Hair follicular keratinocyte (primary cell): ENCODE measurements around the gene GBF1. TPM values are rescaled to one million over a fixed set of nuclear protein-coding genes. Genes with fewer than 3 reads are reported as not detected.

Source experiments
- total RNA-seq: library from RNA; depleted of rRNA; stranded (reverse); fragments of >200 nt; gene quantifications from 2 replicates; pipeline ENCODE4 v1.2.3, GENCODE V29; 2015

The GBF1 gene
- 33.9 and 37.8 TPM in 2 replicates for total RNA-seq

DNA sequence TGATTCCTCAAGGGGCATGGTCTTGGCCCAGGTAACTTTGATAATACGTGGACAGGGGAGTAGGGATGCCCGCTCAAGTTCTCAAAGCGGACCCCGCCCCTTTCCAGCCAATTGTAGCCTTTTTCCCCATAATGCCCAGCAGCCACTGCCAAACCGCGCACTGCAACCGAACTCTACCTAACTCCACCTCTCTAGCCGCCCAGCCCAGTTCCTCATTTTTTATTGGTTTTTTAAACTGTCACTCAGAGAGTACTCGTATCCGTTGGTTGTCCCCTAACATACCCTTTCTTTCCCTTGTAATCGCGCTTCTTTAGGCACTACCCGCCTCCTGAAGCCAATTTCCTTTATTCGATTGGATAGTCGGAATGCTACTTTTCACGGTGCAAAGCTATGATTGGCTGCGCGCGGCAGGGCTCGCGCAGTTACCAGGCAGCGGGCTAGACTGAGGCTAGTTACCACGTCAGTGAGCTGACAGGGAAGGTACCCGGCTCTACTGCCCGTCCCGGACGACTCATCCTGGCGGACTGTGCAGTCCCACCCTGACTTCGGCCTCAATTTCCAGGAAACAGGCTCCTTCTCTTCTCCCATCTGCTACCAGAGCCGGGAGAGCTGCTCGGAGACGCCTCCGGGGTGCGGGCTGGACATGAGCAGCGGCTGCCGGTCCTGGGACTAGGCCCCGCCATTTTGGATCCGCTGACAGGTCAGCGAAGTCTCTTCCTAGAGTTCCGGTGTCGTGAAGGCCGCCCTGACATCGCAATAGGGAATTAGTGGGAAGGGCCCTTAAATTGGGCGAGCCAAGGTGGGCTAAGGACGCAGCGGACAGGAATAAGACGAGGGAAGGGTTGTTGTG, at the start of gene GBF1:
TSS of gene GBF1 (plus strand) at position 451 of the 850 bp plus-strand sequence. CDS start 13,407 bp downstream, outside the sequence.

DNA sequence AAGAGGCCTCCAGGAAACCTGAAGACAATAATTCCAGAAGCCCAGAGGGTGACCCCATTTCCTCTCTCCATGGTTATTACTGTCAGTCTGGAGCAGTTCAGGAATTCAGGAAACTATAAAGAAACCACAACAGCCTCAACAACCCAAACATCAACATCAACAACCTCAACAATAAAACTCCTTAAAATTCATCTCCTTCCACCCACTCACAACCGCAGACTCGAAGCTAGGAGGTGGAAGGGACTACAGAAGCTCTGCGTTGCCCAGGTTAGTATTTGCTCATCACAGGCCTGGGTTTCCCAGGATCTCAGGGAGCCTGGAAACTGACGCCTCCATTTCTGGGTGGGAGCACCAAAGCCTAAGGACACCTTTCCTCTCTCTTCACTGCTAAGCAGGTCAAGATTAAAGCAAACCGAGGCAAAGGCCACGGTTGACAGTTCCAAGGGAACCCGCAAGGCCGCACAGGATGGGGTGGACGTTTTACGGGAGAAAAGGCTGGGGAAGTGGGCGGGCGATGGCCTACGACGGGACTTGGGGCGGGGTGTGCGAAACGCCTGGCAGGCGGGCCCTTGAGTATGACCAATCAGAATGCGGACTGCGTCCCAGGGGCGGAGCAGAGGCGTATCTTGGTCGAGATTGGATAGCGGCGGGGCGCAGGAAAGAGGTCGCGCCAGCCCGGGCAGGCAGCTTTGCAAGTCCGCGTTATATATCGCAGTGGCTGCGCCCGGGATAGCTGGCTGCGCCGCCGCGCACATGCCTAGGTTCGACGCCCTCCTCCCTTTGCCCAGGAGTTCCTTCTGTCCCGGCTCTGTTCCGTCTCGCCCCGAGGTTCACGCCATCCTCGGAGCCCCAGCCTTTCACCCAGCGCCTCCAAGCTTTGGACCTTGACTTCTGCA, 19.4 kb upstream of the GBF1 start, which contains the start of gene ELOVL3:
TSS of gene ELOVL3 (plus strand) at position 654 of the 896 bp plus-strand sequence. CDS start 250 bp downstream, outside the sequence.

DNA sequence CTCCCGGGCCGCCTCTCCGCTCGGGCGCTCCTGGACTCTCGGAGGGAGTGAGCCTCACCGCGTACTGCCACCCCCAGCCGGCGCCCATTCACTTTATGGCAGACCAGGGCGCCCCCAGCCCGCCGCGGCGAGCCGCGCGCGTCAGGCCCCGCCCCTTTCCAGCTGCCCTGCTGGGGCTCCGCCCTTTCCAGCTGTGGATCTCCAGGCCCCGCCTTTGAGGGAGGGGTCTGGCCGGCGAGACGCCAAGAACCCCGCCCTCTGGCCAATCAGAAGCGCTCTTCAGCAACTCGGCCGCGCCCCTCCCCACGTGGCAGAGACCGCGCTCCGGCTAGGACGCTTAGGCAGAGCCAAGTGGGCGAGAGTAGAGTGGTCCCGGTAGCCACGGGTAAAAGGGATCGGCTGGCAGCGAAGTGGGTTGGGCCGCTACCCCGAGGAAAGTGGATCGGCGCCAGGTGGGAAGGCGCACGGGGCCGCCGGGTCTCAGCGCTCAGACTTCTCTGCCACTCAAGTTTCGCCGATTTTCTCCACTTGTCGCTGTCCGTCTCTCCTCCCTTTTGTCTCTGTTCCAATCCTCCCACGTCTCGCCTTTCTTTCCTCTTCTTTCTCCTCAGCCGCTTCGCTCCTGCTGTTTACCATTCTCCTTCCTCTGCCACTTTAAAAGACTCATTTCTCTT, 3.8 kb upstream of the GBF1 start, which contains the start of gene PITX3:
TSS of gene PITX3 (minus strand) at position 69 of the 674 bp plus-strand sequence. CDS start 9,432 bp downstream, outside the sequence.

GRCh38 chr10:102395400-102396316, 150.3 kb downstream of the GBF1 start, which contains the start of gene NFKB2:
Gene NFKB2, plus strand, starts transcription at chr10:102395705. Its CDS starts 255 bp downstream, at chr10:102395960.

DNA sequence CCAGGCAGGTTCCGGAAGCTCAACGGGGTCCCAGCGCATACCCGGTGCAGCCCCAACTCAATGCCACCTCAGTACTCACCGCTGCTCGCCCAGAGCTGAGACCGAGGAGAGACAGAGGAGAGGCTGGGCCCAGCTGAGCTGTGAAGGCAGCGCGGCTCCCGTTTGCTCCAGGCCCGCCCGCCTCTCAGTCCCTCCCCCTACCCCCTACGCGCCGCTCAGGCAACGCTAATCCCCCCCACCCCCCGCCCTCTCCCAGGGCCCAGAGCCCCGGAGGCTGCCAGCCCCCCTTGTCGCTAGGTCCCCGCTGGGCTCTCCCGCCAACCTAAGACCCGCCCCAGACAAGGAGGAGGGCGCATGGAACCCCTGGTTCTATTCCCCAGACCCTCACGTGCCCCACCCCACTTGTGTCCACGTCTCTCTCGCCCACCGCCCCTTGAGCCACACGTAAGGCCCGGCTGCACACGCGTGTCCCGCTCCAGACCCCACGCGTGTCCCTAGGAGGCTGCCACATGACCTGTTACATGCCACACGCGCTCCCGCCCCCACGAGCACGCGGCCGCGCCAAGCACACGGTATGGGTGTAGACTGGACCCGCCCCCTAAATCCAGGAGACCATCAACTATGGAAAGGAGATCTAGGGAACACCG, 173.4 kb downstream of the GBF1 start, which contains the start of gene PSD:
TSS of gene PSD (minus strand) at position 164 of the 647 bp plus-strand sequence. CDS start 1,747 bp downstream, outside the sequence.

DNA sequence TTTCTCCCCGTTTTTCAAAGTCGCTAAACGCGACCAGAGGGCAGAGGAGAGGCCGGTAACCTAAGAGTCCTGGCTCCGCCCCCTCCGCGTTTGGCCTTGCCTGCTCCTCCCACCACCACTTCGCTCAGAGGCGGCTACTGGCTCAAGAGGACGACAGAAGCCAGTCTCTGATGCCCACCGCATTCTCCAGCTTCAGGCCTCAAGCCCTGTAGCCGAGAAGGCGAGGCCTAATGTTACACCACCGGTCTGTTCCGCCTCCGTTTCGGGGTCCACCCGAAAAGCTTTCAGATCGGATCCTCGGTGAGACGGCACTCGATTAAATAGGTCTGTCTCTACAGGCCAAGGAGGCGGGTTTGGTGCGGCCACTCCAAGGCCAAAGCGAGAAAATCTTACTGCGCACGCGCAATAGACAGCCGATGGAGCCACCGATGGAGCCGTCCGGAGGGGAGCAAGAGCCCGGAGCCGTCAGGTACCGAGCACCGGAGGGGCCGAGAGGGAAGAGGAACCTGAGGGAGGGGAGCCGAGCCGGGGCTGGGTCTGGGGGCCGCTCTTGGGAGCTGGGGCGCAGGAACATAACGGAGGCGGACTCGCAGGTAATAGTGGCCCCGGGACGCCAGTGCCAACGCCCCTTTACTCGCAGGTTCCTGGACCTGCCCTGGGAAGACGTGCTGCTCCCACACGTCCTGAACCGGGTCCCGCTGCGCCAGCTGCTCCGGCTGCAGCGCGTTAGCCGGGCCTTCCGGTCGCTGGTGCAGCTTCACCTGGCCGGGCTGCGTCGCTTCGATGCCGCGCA, 175.6 kb downstream of the GBF1 start, which contains the start of gene FBXL15:
TSS of gene FBXL15 (plus strand) at position 123 of the 793 bp plus-strand sequence. CDS start at position 417, 294 bp downstream.

Other genes with a start within 250 kb of the GBF1 start
- 6.3 and 8.4 TPM in 2 replicates for gene ARMH3, start 189.4 kb upstream of the GBF1 start, total RNA-seq
- gene HPS6, start 180.2 kb upstream of the GBF1 start, total RNA-seq, result 37.9 and 48.1 TPM in 2 replicates
- 21.5 and 31.7 TPM in 2 replicates for gene LDB1, start 125.2 kb upstream of the GBF1 start, total RNA-seq
- gene PPRC1, start 112.5 kb upstream of the GBF1 start, total RNA-seq, result 19.4 and 28.6 TPM in 2 replicates
- gene NOLC1, start 93.1 kb upstream of the GBF1 start, total RNA-seq, result 104 and 155 TPM in 2 replicates
- gene ELOVL3, start 19.2 kb upstream of the GBF1 start, total RNA-seq, result 0.23 and 0.27 TPM in 2 replicates
- gene PITX3, start 4.0 kb upstream of the GBF1 start, total RNA-seq, result 0.11 and 0.55 TPM in 2 replicates
- 53.7 and 71.6 TPM in 2 replicates for gene NFKB2, start 150.2 kb downstream of the GBF1 start, total RNA-seq
- 0.31 and 0.99 TPM in 2 replicates for gene PSD, start 173.3 kb downstream of the GBF1 start, total RNA-seq
- 11.2 and 11.6 TPM in 2 replicates for gene FBXL15, start 175.3 kb downstream of the GBF1 start, total RNA-seq
- gene CUEDC2, start 187.0 kb downstream of the GBF1 start, total RNA-seq, result 76.2 and 94.5 TPM in 2 replicates
- 3.2 and 7.7 TPM in 2 replicates for gene C10orf95, start 206.0 kb downstream of the GBF1 start, total RNA-seq